CD4-positive, alpha-beta T cell treated with Interleukin-15 for 1 hour (primary cell): Measurements from ENCODE around the gene CIAO3.

Source experiments
- DNase-seq: peaks from one replicate; pipeline ENCODE4 v3.0.0-alpha.2; 2020

The CIAO3 gene

GRCh38 chr16:721765-722540 lies 18.8 kb downstream of the CIAO3 start:
- no peak for DNase-seq

- DNase-seq = peak; percentile 85
These were observed 19.6 kb downstream of the CIAO3 start, which contains the start of gene ANTKMT for GRCh38 chr16:720990-721764. Gene ANTKMT, plus strand, starts transcription at chr16:721146. Its CDS starts 129 bp downstream, at chr16:721275.

GRCh38 chr16:720447-720989 lies 20.3 kb downstream of the CIAO3 start:
- no peak for DNase-seq

GRCh38 chr16:719815-720446 lies 20.9 kb downstream of the CIAO3 start:
- no peak for DNase-seq

- no peak for DNase-seq
These were observed 21.9 kb downstream of the CIAO3 start for GRCh38 chr16:718922-719321.

GRCh38 chr16:718389-718788 lies 22.4 kb downstream of the CIAO3 start:
- DNase-seq = no peak

- no peak for DNase-seq
These were observed 23.1 kb downstream of the CIAO3 start for GRCh38 chr16:717450-718245.

GRCh38 chr16:716768-717325 lies 23.9 kb downstream of the CIAO3 start:
- DNase-seq = no peak

- DNase-seq = no peak
These were observed 24.6 kb downstream of the CIAO3 start for GRCh38 chr16:716200-716568.

GRCh38 chr16:715477-716199 lies 25.2 kb downstream of the CIAO3 start:
- DNase-seq = no peak

- DNase-seq = peak; percentile 85
These were observed 26.0 kb downstream of the CIAO3 start, which contains the start of gene METRN for GRCh38 chr16:714558-715476. Gene METRN, plus strand, starts transcription at chr16:715118. Its CDS starts 172 bp downstream, at chr16:715290.

GRCh38 chr16:714079-714478 lies 26.7 kb downstream of the CIAO3 start:
- DNase-seq = no peak

GRCh38 chr16:712740-713250 lies 28.0 kb downstream of the CIAO3 start:
- DNase-seq = peak; percentile 41

- DNase-seq = peak; percentile 78
These were observed 29.1 kb downstream of the CIAO3 start for GRCh38 chr16:711548-712320.

- DNase-seq = no peak
These were observed 29.7 kb downstream of the CIAO3 start for GRCh38 chr16:711084-711483.

GRCh38 chr16:710500-711075 lies 30.2 kb downstream of the CIAO3 start:
- no peak for DNase-seq

GRCh38 chr16:709566-710499 lies 31.0 kb downstream of the CIAO3 start:
- DNase-seq = no peak

- DNase-seq = no peak
These were observed 31.8 kb downstream of the CIAO3 start for GRCh38 chr16:708959-709358.
